GM12878 (cell line): ENCODE measurements around the gene CCNA2. TPM values are rescaled to one million over a fixed set of nuclear protein-coding genes. Genes with fewer than 3 reads are reported as not detected.

Source experiments
- ATAC-seq: fragments of 200-7000 bp; cut with Tn5 transposase; 3 replicates; pipeline ENCODE4 v1.9.1; 2020; ENCODE audit warnings: mild to moderate bottlenecking, moderate library complexity
- BruUV-seq: library from RNA; stranded (reverse); fragments of 400-500 nt; replicated peaks from 2 replicates; lab custom pipeline; 2021; lab: Mats Ljungman, UMichigan
- CTCF ChIA-PET: fragments of 300-600 bp; sonication (Branson Sonifier 250); formaldehyde crosslinking; extraction: SDS; loops from one replicate; lab custom pipeline; 2021; ENCODE audit warnings: inconsistent platforms; lab: Yijun Ruan, JAX
- POLR2A ChIA-PET: fragments of 350-600 bp; formaldehyde crosslinking; extraction: SDS; loops from one replicate; lab custom pipeline; 2021; ENCODE audit warnings: inconsistent platforms; lab: Charles Lee
- RAD21 ChIA-PET: fragments of 300-600 bp; sonication (Branson Sonifier 250); formaldehyde crosslinking; loops from one replicate; lab custom pipeline; 2023; ENCODE audit warnings: antibody characterized with exemption; ENCODE audit not compliant: unreplicated experiment; lab: Charles Lee
- SMC1A ChIA-PET: fragments of 300-600 bp; sonication (Branson Sonifier 250); formaldehyde crosslinking; loops from one replicate; lab custom pipeline; 2023; ENCODE audit not compliant: unreplicated experiment, uncharacterized antibody; lab: Charles Lee
- DNase-seq: peaks from one replicate; pipeline ENCODE4 v3.0.0-alpha.2; 2011; ENCODE audit warnings: low read depth, low spot score
- FAIRE-seq: peaks from 3 replicates; lab custom pipeline; 2011; peaks lifted over from hg19 to GRCh38; lab: Jason Lieb, UNC
- H2AFZ ChIP-seq: 2 replicates; pipeline ENCODE4 v1.6.0; 2011; ENCODE audit warnings: low read depth, low read length, control low read depth; ENCODE audit not compliant: control insufficient read depth
- H3K27ac ChIP-seq: 2 replicates; pipeline ENCODE4 v1.5.1; 2011; ENCODE audit warnings: control low read depth; ENCODE audit not compliant: control insufficient read depth, insufficient read depth
- H3K27me3 ChIP-seq, 2 experiments: replicated peaks in 1 of 2; 2 replicates each; pipeline versions ENCODE4 v1.6.0 to v1.6.1; 2011; ENCODE audit warnings: low read length in 1 of 2; ENCODE audit not compliant: control insufficient read depth in 2 of 2, insufficient read depth in 2 of 2
- H3K36me3 ChIP-seq, 2 experiments: 2 replicates each; pipeline ENCODE4 v1.5.1; 2011; ENCODE audit warnings: low read length in 1 of 2; ENCODE audit not compliant: control insufficient read depth in 2 of 2, insufficient read depth in 2 of 2
- H3K4me1 ChIP-seq: 2 replicates; pipeline ENCODE4 v1.6.1; 2011; ENCODE audit warnings: mild to moderate bottlenecking, low read length, moderate library complexity, mixed read lengths; ENCODE audit not compliant: control insufficient read depth, insufficient read depth
- H3K4me2 ChIP-seq: 2 replicates; pipeline ENCODE4 v1.6.0; 2011; ENCODE audit warnings: control low read depth; ENCODE audit not compliant: control insufficient read depth, insufficient read depth
- H3K4me3 ChIP-seq: fragments of 200-600 bp; sonication (generic); 2 replicates; pipeline ENCODE4 v1.5.1; 2016
- H3K79me2 ChIP-seq: 2 replicates; pipeline ENCODE4 v1.6.0; 2011; ENCODE audit warnings: low read length; ENCODE audit not compliant: control insufficient read depth, insufficient read depth
- H3K9ac ChIP-seq: 2 replicates; pipeline ENCODE4 v1.8.0; 2011; ENCODE audit warnings: low read length, control low read depth, mixed read lengths; ENCODE audit not compliant: control insufficient read depth, insufficient read depth
- H3K9me3 ChIP-seq: replicated peaks from 3 replicates; pipeline ENCODE4 v1.5.1; 2011; ENCODE audit warnings: mild to moderate bottlenecking, low read length; ENCODE audit not compliant: control insufficient read depth, insufficient read depth
- H4K20me1 ChIP-seq: 2 replicates; pipeline ENCODE4 v1.6.0; 2011; ENCODE audit not compliant: control insufficient read depth, insufficient read depth
- EGR1 ChIP-seq, 2 experiments: IDR thresholded peaks; 1 replicate in 1 of 2; 2 replicates in 1 of 2; pipeline ENCODE4 v1.6.1; 2011 to 2012; ENCODE audit warnings: low read depth in 2 of 2, low read length in 2 of 2, borderline replicate concordance in 1 of 2, mild to moderate bottlenecking in 1 of 2, moderate library complexity in 1 of 2
- ELK1 ChIP-seq: IDR thresholded peaks from 2 replicates; pipeline ENCODE4 v1.6.1; 2012; ENCODE audit warnings: low read depth, low read length, improper control_type of control experiment
- NFXL1 ChIP-seq: fragments of 450-650 bp; IDR thresholded peaks from 2 replicates; pipeline ENCODE4 v1.6.1; 2017; ENCODE audit warnings: antibody characterized with exemption, mild to moderate bottlenecking, borderline replicate concordance
- NRF1 ChIP-seq: conservative IDR thresholded peaks from 2 replicates; pipeline ENCODE4 v1.6.1; 2011; ENCODE audit warnings: mild to moderate bottlenecking, low read depth, low read length, improper control_type of control experiment
- PAX5 ChIP-seq: IDR thresholded peaks from 2 replicates; pipeline ENCODE4 v1.6.1; 2011; ENCODE audit warnings: low read depth, low read length, borderline replicate concordance
- PBX3 ChIP-seq: IDR thresholded peaks from 2 replicates; pipeline ENCODE4 v1.6.1; 2011; ENCODE audit warnings: mild to moderate bottlenecking, low read depth, low read length, moderate library complexity; ENCODE audit not compliant: insufficient replicate concordance
- REST ChIP-seq: IDR thresholded peaks from 2 replicates; pipeline ENCODE4 v1.6.1; 2012; ENCODE audit warnings: mild to moderate bottlenecking, low read depth, low read length
- SIN3A ChIP-seq: IDR thresholded peaks from 2 replicates; pipeline ENCODE4 v1.6.1; 2012; ENCODE audit warnings: low read depth, low read length, improper control_type of control experiment
- STAT1 ChIP-seq: fragments of 450-650 bp; conservative IDR thresholded peaks from 2 replicates; pipeline ENCODE4 v1.6.1; 2014; ENCODE audit warnings: antibody characterized with exemption, mild to moderate bottlenecking
- TCF3 ChIP-seq: IDR thresholded peaks from 2 replicates; pipeline ENCODE4 v1.6.1; 2012; ENCODE audit warnings: low read depth, mild to moderate bottlenecking, low read length, borderline replicate concordance; ENCODE audit not compliant: insufficient read depth
- YBX1 ChIP-seq: fragments of 450-650 bp; IDR thresholded peaks from 2 replicates; pipeline ENCODE4 v1.6.1; 2016; ENCODE audit warnings: antibody characterized with exemption
- ZBTB4 ChIP-seq: fragments of 450-650 bp; formaldehyde crosslinking; IDR thresholded peaks from 2 replicates; pipeline ENCODE4 v1.4.0; 2022; ENCODE audit warnings: mild to moderate bottlenecking, moderate library complexity
- ZNF217 ChIP-seq: fragments of 450-650 bp; IDR thresholded peaks from 2 replicates; pipeline ENCODE4 v1.6.1; 2017; ENCODE audit warnings: antibody characterized with exemption, mild to moderate bottlenecking
- ZNF622 ChIP-seq: fragments of 450-650 bp; IDR thresholded peaks from 2 replicates; pipeline ENCODE4 v1.6.1; 2017; ENCODE audit warnings: mild to moderate bottlenecking, inconsistent platforms
- ZZZ3 ChIP-seq: IDR thresholded peaks from 2 replicates; pipeline ENCODE4 v1.6.1; 2011; ENCODE audit warnings: low read depth; ENCODE audit not compliant: control insufficient read depth, insufficient read length
- WGBS: methylation state at CpG from one replicate; pipeline ENCODE4 v1.1.6; 2016; ENCODE audit warnings: low lambda C conversion rate; ENCODE audit not compliant: insufficient replicate concordance, insufficient coverage; ENCODE audit errors: missing lambda C conversion rate; 5-methylcytosine and 5-hydroxymethylcytosine counted together
- in situ Hi-C: fragments of 300-500 bp; cut with MboI; formaldehyde crosslinking; loops from 9 replicates; pipeline ENCODE4 v1.14.3; 2018; ENCODE audit warnings: mixed read lengths
- intact Hi-C: fragments of 100-400 bp; cut with micrococcal nuclease; formaldehyde crosslinking; loops from one replicate; pipeline ENCODE4 v1.14.2; 2022; ENCODE audit not compliant: unreplicated experiment
- polyA plus RNA-seq, 11 experiments: library from polyadenylated mRNA; depleted of rRNA in 4 of 11; unstranded in 6 of 11; stranded (reverse) in 5 of 11; fragments of >200 nt; fragmentation: Nextera tagmentation in 4 of 11; fragmentation: Illumina TruSeq in 1 of 11; extraction: Ambion mirVana in 4 of 11; extraction: Trizol in 1 of 11; gene quantifications; 1 replicate in 1 of 11; 2 replicates in 10 of 11; pipeline versions ENCODE4 v1.2.1 to v1.2.3, GENCODE V29; 2011 to 2016; ENCODE audit warnings: inconsistent platforms in 2 of 11, missing spikeins in 2 of 11, low read depth in 1 of 11
- total RNA-seq, 4 experiments: library from RNA; depleted of rRNA in 3 of 4; stranded (reverse); fragments of >200 nt in 3 of 4; fragmentation: Illumina TruSeq in 1 of 4; extraction: Trizol in 1 of 4; gene quantifications; 2 replicates each; pipeline versions ENCODE4 v1.2.1 to v1.2.3, GENCODE V29; 2013 to 2021

Gene CCNA2
- total and polyA plus RNA-seq, 10 of the 15 experiments (the other 5 are each of a cell fraction or from before 2014, with no cell fraction given) = 21.8 to 153 (median 94.5) TPM

- ChIA-PET CTCF (no interaction called here), SMC1A (no interaction called here), POLR2A (interaction anchor here (0.8 to 1.1 kb wide), 2 partner anchors 9 to 16 kb away, joined by 3 to 5 read pairs; partner anchors contain the start of gene SMIM43), RAD21 (no interaction called here)
- Histone ChIP-seq H3K9ac (no peak overlapping the region), H4K20me1 (no peaks in the 10 kb centered on the region; the same call in 1 of the 2 replicates), H2AFZ (no peak overlapping the region), H3K36me3 (no peaks in the 10 kb centered on the region), H3K27ac (no peak overlapping the region), H3K27me3 (no peaks in the 10 kb centered on the region; a peak in 1 of 4 replicates), H3K79me2 (no peaks in the 10 kb centered on the region), H3K9me3 (no peaks in the 10 kb centered on the region), H3K4me1 (peaks cover 12% of the 10 kb centered on the region), H3K4me3 (no peak overlapping the region), H3K4me2 (no peak overlapping the region)
- TF ChIP-seq ZNF622 (no peak), STAT1 (no peak), SIN3A (no peak), NRF1 (no peak), YBX1 (no peak), TCF3 (no peak), NFXL1 (no peak), ELK1 (no peak), PBX3 (no peak), ZBTB4 (CRISPR knock-in tag) (no peak), ZZZ3 (no peak), ZNF217 (no peak), PAX5 (no peak), EGR1 (IDR thresholded peaks at IDR 0.05; ENCODE audit: borderline replicate concordance in 1 of 2, low read depth in 2 of 2, low read length in 2 of 2) (no peak), REST (no peak)
- in situ Hi-C loops (no loop called here), intact Hi-C loops (no loop called here)
- BruUV-seq = no TSS peak
- FAIRE-seq = no peak
- 94% methylated on average over 1 of the region's 1 CpG for WGBS
- no peak for DNase-seq
- ATAC-seq = no peak
These were observed 49.8 kb downstream of the CCNA2 start for GRCh38 chr4:121773883-121774282.
